Ovary (tissue), 3 donors: ENCODE data around the gene PLEKHJ1.

Source experiments
- CTCF ChIP-seq, 3 donors: fragments of 450-650 bp in 2 of 3; fragments of 200-600 bp in 1 of 3; IDR thresholded peaks; one replicate each; pipeline versions ENCODE4 v1.5.1 to v1.8.0; 2016 to 2022; ENCODE audit warnings: antibody characterized with exemption in 3 of 3, mild to moderate bottlenecking in 1 of 3
- POLR2A ChIP-seq: fragments of 450-650 bp; IDR thresholded peaks from one replicate; pipeline ENCODE4 v1.6.1; 2017; ENCODE audit warnings: antibody characterized with exemption, mild to moderate bottlenecking, moderate library complexity
- donor health status: DM: no; HTN: no; CAD: no.

GRCh38 chr19:2221250-2221831 lies 14.8 kb downstream of the PLEKHJ1 start:
- TF ChIP-seq POLR2A: no peak
- no peak for TF ChIP-seq CTCF (IDR thresholded peaks at IDR 0.05)
